ENCODE measurements around the gene ERH.

ERH gene

GRCh38 chr14:69331206-69331605 is 66.9 kb downstream of the ERH start:
- no peak for TF ChIP-seq CTCF (conservative IDR thresholded peaks at IDR 0.05)
- no peak for TF ChIP-seq ZFX (IDR thresholded peaks at IDR 0.05)
- no peak overlapping the region for H3K27ac ChIP-seq

All from C4-2B (cell line).